A673 (cell line): ENCODE data around the gene RNF13. TPM values are rescaled to one million over a fixed set of nuclear protein-coding genes. Genes with fewer than 3 reads are reported as not detected.
A peak's percentile ranks its signal among the peaks of the same experiment; 100 is the strongest.

ENCODE experiments used
- BruUV-seq: library from RNA; stranded (reverse); fragments of 400-500 nt; replicated peaks from 2 replicates; lab custom pipeline; 2021; lab: Mats Ljungman, UMichigan
- CTCF ChIA-PET: fragments of 300-600 bp; sonication (Branson Sonifier 250); formaldehyde crosslinking; loops from one replicate; lab custom pipeline; 2022; ENCODE audit warnings: antibody characterized with exemption; lab: Charles Lee
- POLR2A ChIA-PET: fragments of 300-600 bp; sonication (Branson Sonifier 250); formaldehyde crosslinking; loops from one replicate; lab custom pipeline; 2022; ENCODE audit warnings: antibody characterized with exemption; ENCODE audit not compliant: low non-redundant PET; lab: Charles Lee
- DNase-seq: peaks from one replicate; pipeline ENCODE4 v3.0.0-alpha.2; 2015; ENCODE audit warnings: low spot score
- H3K27ac ChIP-seq: fragments of 200-600 bp; sonication (generic); 2 replicates; pipeline ENCODE4 v1.5.1; 2016; ENCODE audit warnings: mixed run types, low read depth, mild to moderate bottlenecking, mixed read lengths, antibody characterized with exemption, low read length; ENCODE audit not compliant: poor library complexity, severe bottlenecking
- H3K27me3 ChIP-seq: fragments of 200-600 bp; sonication (generic); replicated peaks from 2 replicates; pipeline ENCODE4 v1.6.1; 2017; ENCODE audit warnings: mixed run types, low read depth, mild to moderate bottlenecking, mixed read lengths, antibody characterized with exemption, low read length; ENCODE audit not compliant: insufficient read depth, poor library complexity
- H3K36me3 ChIP-seq: fragments of 200-600 bp; sonication (generic); 2 replicates; pipeline ENCODE4 v1.6.1; 2016; ENCODE audit warnings: mixed run types, mild to moderate bottlenecking, mixed read lengths, antibody characterized with exemption, low read length; ENCODE audit not compliant: insufficient read depth, poor library complexity, severe bottlenecking
- H3K4me1 ChIP-seq: fragments of 200-600 bp; sonication (generic); 2 replicates; pipeline ENCODE4 v1.6.1; 2017; ENCODE audit warnings: mixed run types, mild to moderate bottlenecking, mixed read lengths, antibody characterized with exemption, low read length; ENCODE audit not compliant: insufficient read depth, poor library complexity, severe bottlenecking
- H3K4me3 ChIP-seq: fragments of 200-600 bp; sonication (generic); 2 replicates; pipeline ENCODE4 v1.5.1; 2016; ENCODE audit warnings: low read depth, mixed run types, mild to moderate bottlenecking, mixed read lengths, low read length; ENCODE audit not compliant: poor library complexity, severe bottlenecking
- H3K9me3 ChIP-seq: fragments of 200-600 bp; sonication (generic); 2 replicates; pipeline ENCODE4 v1.6.1; 2016; ENCODE audit warnings: mixed run types, low read depth, mild to moderate bottlenecking, mixed read lengths, antibody characterized with exemption, low read length; ENCODE audit not compliant: poor library complexity, severe bottlenecking
- CTCF ChIP-seq: fragments of 300-800, 200-600 bp; sonication (generic); conservative IDR thresholded peaks from 2 replicates; pipeline ENCODE4 v1.5.1; 2017; ENCODE audit warnings: low read depth, mild to moderate bottlenecking, antibody characterized with exemption, low read length, moderate library complexity, mixed read lengths
- EZH2 ChIP-seq: fragments of 200-600 bp; sonication (generic); IDR thresholded peaks from 2 replicates; pipeline ENCODE4 v1.6.1; 2017; ENCODE audit warnings: borderline replicate concordance, low read depth, mild to moderate bottlenecking, mixed read lengths, antibody characterized with exemption, low read length; ENCODE audit not compliant: poor library complexity, severe bottlenecking
- intact Hi-C: fragments of 100-400 bp; cut with micrococcal nuclease; formaldehyde crosslinking; loops from one replicate; pipeline ENCODE4 v1.10.0; 2022; ENCODE audit not compliant: unreplicated experiment
- total RNA-seq: library from RNA; stranded (reverse); gene quantifications from 2 replicates; pipeline ENCODE4 v1.2.3, GENCODE V29; 2021

The RNF13 gene
- total RNA-seq, 1 experiment from 2014 or later: 21.7 TPM

- no TSS peak for BruUV-seq
- DNase-seq: peak; percentile 23
- no peaks in the 10 kb centered on the region for H3K9me3 ChIP-seq
- peak; percentile 51 for TF ChIP-seq CTCF
- no peak for TF ChIP-seq EZH2
- POLR2A ChIA-PET: no interaction called here
- CTCF ChIA-PET: no interaction called here
- no peaks in the 10 kb centered on the region for H3K27me3 ChIP-seq
- no peaks in the 10 kb centered on the region for H3K36me3 ChIP-seq
- peaks cover 3% of the 10 kb centered on the region for H3K4me1 ChIP-seq
- intact Hi-C loops: no loop called here
- no peak overlapping the region for H3K27ac ChIP-seq
- no peak overlapping the region for H3K4me3 ChIP-seq
Observed at GRCh38 chr3:149902498-149903139, 89.6 kb downstream of the RNF13 start.

DNA sequence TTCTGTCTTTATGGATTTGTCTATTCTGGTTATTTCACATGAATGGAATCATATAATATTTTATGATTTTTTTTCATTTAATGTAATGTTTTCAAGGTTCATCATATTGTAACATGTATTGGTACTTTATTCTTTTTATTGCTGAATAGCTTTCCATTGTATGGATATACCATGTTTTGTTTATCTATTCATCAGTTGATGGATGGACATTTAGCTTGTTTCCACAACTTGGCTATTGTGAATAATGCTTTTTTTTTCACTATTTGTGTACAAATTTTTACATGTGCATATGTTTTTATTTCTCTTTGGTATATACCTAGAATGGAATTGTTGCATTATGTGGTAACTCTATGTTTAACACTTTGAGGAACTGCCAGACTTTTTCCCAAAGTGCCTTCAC is 93.0 kb downstream of the RNF13 start:
- H3K36me3 ChIP-seq: no peaks in the 10 kb centered on the region
- H3K27ac ChIP-seq: no peak overlapping the region
- H3K4me3 ChIP-seq: no peak overlapping the region
- H3K9me3 ChIP-seq: no peaks in the 10 kb centered on the region
- ChIA-PET CTCF (no interaction called here), POLR2A (no interaction called here)
- H3K27me3 ChIP-seq: no peaks in the 10 kb centered on the region
- H3K4me1 ChIP-seq: peaks cover 3% of the 10 kb centered on the region
- no TSS peak for BruUV-seq
- DNase-seq: no peak
- intact Hi-C loops: no loop called here
- TF ChIP-seq CTCF (no peak), EZH2 (no peak)

GRCh38 chr3:149908424-149908957 is 95.5 kb downstream of the RNF13 start:
- BruUV-seq: no TSS peak
- no peaks in the 10 kb centered on the region for H3K4me1 ChIP-seq
- ChIA-PET POLR2A (no interaction called here), CTCF (interaction anchor here (0.7 kb wide), 1 partner anchor 535 kb away, joined by 3 read pairs; no protein-coding TSS in a partner anchor)
- intact Hi-C loops: no loop called here
- H3K9me3 ChIP-seq: no peaks in the 10 kb centered on the region
- H3K27ac ChIP-seq: no peak overlapping the region
- H3K27me3 ChIP-seq: no peaks in the 10 kb centered on the region
- DNase-seq: no peak
- no peak for TF ChIP-seq EZH2
- no peak for TF ChIP-seq CTCF
- H3K36me3 ChIP-seq: no peaks in the 10 kb centered on the region
- H3K4me3 ChIP-seq: no peak overlapping the region
